ENCODE results near the gene INKA1. TPM values are rescaled to one million over a fixed set of nuclear protein-coding genes. Genes with fewer than 3 reads are reported as not detected.
A peak's percentile ranks its signal among the peaks of the same experiment; 100 is the strongest.
"Not testable (repeated sequence)": the region's sequence is repeated elsewhere in the genome, so short reads cannot be mapped to it uniquely, and the experiment has no call there.

The INKA1 gene
- total RNA-seq, 2 donors from 2014 or later: 0.92 to 5.2 TPM

GRCh38 chr3:49805897-49806701 lies 3.0 kb downstream of the INKA1 start:
- H3K27ac Mint-ChIP-seq: peak overlapping the region; percentile 79
- H3K36me3 Mint-ChIP-seq (ENCODE audit: low read depth): peaks cover 7% of the 10 kb centered on the region
- H3K27me3 Mint-ChIP-seq: peaks cover 16% of the 10 kb centered on the region
- H3K4me1 Mint-ChIP-seq: peaks cover 37% of the 10 kb centered on the region
- DNase-seq: no peak
- H3K9me3 ChIP-seq (ENCODE audit: control insufficient read depth, low read length, poor library complexity, severe bottlenecking): no peaks in the 10 kb centered on the region
- no peak for ATAC-seq
- no peak overlapping the region for H3K4me3 Mint-ChIP-seq

- Mint-ChIP-seq H3K27ac (peak overlapping the region; percentile 16), H3K4me1 (peaks cover 38% of the 10 kb centered on the region), H3K4me3 (peak overlapping the region; percentile 25), H3K27me3 (peaks cover 8% of the 10 kb centered on the region), H3K36me3 (ENCODE audit: low read depth) (peaks cover 8% of the 10 kb centered on the region)
- no peak for DNase-seq
- no peak for ATAC-seq
- H3K9me3 ChIP-seq (ENCODE audit: control insufficient read depth, low read length, poor library complexity, severe bottlenecking): no peaks in the 10 kb centered on the region
These were observed 3.8 kb downstream of the INKA1 start for GRCh38 chr3:49806850-49807249.

DNA sequence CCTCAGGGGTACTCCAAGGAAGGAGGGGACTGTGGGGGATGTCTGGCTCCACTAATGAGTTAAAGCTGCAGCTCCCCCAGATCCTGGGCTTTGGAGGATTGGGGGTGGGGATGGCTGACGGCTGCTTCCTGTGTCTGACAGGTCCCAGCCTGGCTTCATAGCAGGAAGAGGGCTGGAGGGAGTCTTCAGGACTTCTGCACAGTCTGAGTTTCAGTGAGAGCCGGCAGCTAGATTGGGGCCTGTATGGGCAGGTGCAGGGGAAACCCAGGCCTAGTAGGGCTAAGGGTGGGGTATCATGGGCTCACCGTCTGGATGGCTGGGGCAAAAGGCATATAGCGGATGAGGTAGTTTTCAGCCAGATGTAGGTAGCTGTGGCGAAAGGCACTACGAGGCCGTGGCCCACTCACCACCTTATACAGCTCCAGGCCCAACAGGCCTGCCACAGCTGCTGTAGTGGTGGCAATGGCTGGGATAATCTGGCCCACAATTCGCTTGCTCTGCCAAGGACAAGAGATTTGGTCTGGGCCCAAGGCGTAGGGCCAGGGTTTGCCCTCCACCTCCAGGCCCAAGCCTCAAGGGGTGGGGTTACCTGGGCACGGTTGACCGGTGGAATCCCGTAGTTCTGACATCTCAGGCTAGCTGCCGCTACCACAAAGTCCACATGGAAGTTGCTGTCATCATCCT lies 4.5 kb downstream of the INKA1 start:
- Mint-ChIP-seq H3K36me3 (ENCODE audit: low read depth) (peaks cover 7% of the 10 kb centered on the region), H3K27ac (peak overlapping the region; percentile 76), H3K4me1 (peaks cover 33% of the 10 kb centered on the region), H3K27me3 (peaks cover 1% of the 10 kb centered on the region), H3K4me3 (no peak overlapping the region)
- DNase-seq (no peak), ATAC-seq (no peak)
- H3K9me3 ChIP-seq (ENCODE audit: control insufficient read depth, low read length, poor library complexity, severe bottlenecking): no peaks in the 10 kb centered on the region

GRCh38 chr3:49812916-49813496 lies 9.9 kb downstream of the INKA1 start:
- peak overlapping the region; percentile 94 for H3K27ac Mint-ChIP-seq
- ATAC-seq (no peak), DNase-seq (no peak)
- H3K4me3 Mint-ChIP-seq: peak overlapping the region; percentile 93
- H3K4me1 Mint-ChIP-seq: peaks cover 23% of the 10 kb centered on the region
- H3K9me3 ChIP-seq (ENCODE audit: control insufficient read depth, low read length, poor library complexity, severe bottlenecking): no peaks in the 10 kb centered on the region
- H3K27me3 Mint-ChIP-seq: no peaks in the 10 kb centered on the region
- H3K36me3 Mint-ChIP-seq (ENCODE audit: low read depth): peaks cover 8% of the 10 kb centered on the region

- no peaks in the 10 kb centered on the region for H3K9me3 ChIP-seq (ENCODE audit: control insufficient read depth, low read length, poor library complexity, severe bottlenecking)
- DNase-seq: no peak
- ATAC-seq: peak; percentile 83
- H3K36me3 Mint-ChIP-seq (ENCODE audit: low read depth): peaks cover 8% of the 10 kb centered on the region
- H3K4me3 Mint-ChIP-seq: peak within 1 kb of the TSS; percentile 93
- peak within 1 kb of the TSS; percentile 94 for H3K27ac Mint-ChIP-seq
- peaks cover 19% of the 10 kb centered on the region for H3K4me1 Mint-ChIP-seq
- no peaks in the 10 kb centered on the region for H3K27me3 Mint-ChIP-seq
These were observed 10.6 kb downstream of the INKA1 start, which contains the start of gene UBA7 for GRCh38 chr3:49813497-49814174. Gene UBA7, minus strand, starts transcription at chr3:49813953. Its CDS starts 166 bp downstream, at chr3:49813787.

GRCh38 chr3:49823131-49823530 lies 20.1 kb downstream of the INKA1 start:
- H3K36me3 Mint-ChIP-seq (ENCODE audit: low read depth); H3K4me1 Mint-ChIP-seq; H3K9me3 ChIP-seq (ENCODE audit: control insufficient read depth, low read length, poor library complexity, severe bottlenecking); DNase-seq; ATAC-seq; H3K27me3 Mint-ChIP-seq; H3K4me3 Mint-ChIP-seq: not testable (repeated sequence)
- peak overlapping the region; percentile 49 for H3K27ac Mint-ChIP-seq

GRCh38 chr3:49826016-49826415 lies 23.0 kb downstream of the INKA1 start:
- Mint-ChIP-seq H3K36me3 (ENCODE audit: low read depth) (no peaks in the 10 kb centered on the region), H3K4me1 (no peaks in the 10 kb centered on the region), H3K4me3 (no peak overlapping the region), H3K27ac (no peak overlapping the region), H3K27me3 (no peaks in the 10 kb centered on the region)
- no peaks in the 10 kb centered on the region for H3K9me3 ChIP-seq (ENCODE audit: control insufficient read depth, low read length, poor library complexity, severe bottlenecking)
- DNase-seq: no peak
- ATAC-seq: no peak

- H3K27me3 Mint-ChIP-seq: no peaks in the 10 kb centered on the region
These were observed 28.3 kb downstream of the INKA1 start for GRCh38 chr3:49831341-49831740.

GRCh38 chr3:49839193-49839809 lies 36.2 kb downstream of the INKA1 start:
- DNase-seq (peak; percentile 60 to 70 (median 63)), ATAC-seq (peak; percentile 95)
- peaks cover 2% of the 10 kb centered on the region for H3K36me3 Mint-ChIP-seq (ENCODE audit: low read depth)
- no peak overlapping the region for H3K4me3 Mint-ChIP-seq
- no peaks in the 10 kb centered on the region for H3K9me3 ChIP-seq (ENCODE audit: control insufficient read depth, low read length, poor library complexity, severe bottlenecking)
- H3K27me3 Mint-ChIP-seq: no peaks in the 10 kb centered on the region
- H3K27ac Mint-ChIP-seq: no peak overlapping the region
- peaks cover 4% of the 10 kb centered on the region for H3K4me1 Mint-ChIP-seq

More at GRCh38 chr3:49831341-49831740, 28.3 kb downstream of the INKA1 start:
- ATAC-seq: no peak
- H3K4me3 Mint-ChIP-seq: no peak overlapping the region
- H3K36me3 Mint-ChIP-seq (ENCODE audit: low read depth): peaks cover 2% of the 10 kb centered on the region
- DNase-seq: no peak
- no peak overlapping the region for H3K27ac Mint-ChIP-seq
- no peaks in the 10 kb centered on the region for H3K9me3 ChIP-seq (ENCODE audit: control insufficient read depth, low read length, poor library complexity, severe bottlenecking)
- H3K4me1 Mint-ChIP-seq: no peaks in the 10 kb centered on the region

GRCh38 chr3:49840388-49840787 lies 37.3 kb downstream of the INKA1 start:
- no peaks in the 10 kb centered on the region for H3K9me3 ChIP-seq (ENCODE audit: control insufficient read depth, low read length, poor library complexity, severe bottlenecking)
- ATAC-seq (no peak), DNase-seq (no peak)
- Mint-ChIP-seq H3K27me3 (no peaks in the 10 kb centered on the region), H3K4me3 (no peak overlapping the region), H3K27ac (peak overlapping the region; percentile 6), H3K4me1 (peaks cover 4% of the 10 kb centered on the region), H3K36me3 (ENCODE audit: low read depth) (no peaks in the 10 kb centered on the region)

DNA sequence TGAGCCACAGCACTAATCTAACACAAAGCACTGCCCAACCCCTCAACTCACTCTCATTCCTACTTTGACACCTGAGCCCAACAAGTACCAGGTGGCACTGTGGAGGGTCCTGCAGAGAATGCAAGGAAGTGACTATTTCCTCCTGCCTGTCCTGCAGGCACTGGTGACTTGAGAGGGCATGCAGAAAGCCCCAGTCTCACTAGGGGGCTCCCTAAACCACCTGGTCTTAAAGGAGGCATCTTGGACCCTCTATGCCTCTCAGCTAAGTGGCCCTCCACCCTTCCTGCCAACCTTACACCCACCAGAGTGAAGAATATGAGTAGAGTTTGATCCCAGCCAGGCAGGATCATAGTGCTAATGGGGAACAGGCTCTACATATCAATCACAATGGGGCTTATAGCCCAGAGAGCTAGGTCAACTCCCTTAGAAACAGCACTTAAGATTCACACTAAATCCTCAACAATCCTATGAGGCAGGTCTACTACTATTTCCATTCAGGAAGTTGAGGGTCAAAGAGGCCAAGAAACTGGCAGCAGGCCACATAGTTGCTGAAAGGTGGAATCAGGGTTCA lies 38.1 kb downstream of the INKA1 start:
- no peaks in the 10 kb centered on the region for H3K9me3 ChIP-seq (ENCODE audit: control insufficient read depth, low read length, poor library complexity, severe bottlenecking)
- no peak for DNase-seq
- H3K4me3 Mint-ChIP-seq: no peak overlapping the region

GRCh38 chr3:49841806-49842205 lies 38.7 kb downstream of the INKA1 start:
- Mint-ChIP-seq H3K27ac (no peak overlapping the region), H3K4me1 (peaks cover 4% of the 10 kb centered on the region), H3K27me3 (no peaks in the 10 kb centered on the region), H3K36me3 (ENCODE audit: low read depth) (no peaks in the 10 kb centered on the region), H3K4me3 (no peak overlapping the region)
- no peak for DNase-seq
- no peaks in the 10 kb centered on the region for H3K9me3 ChIP-seq (ENCODE audit: control insufficient read depth, low read length, poor library complexity, severe bottlenecking)
- ATAC-seq: no peak

More for the DNA sequence above, 38.1 kb downstream of the INKA1 start:
- no peaks in the 10 kb centered on the region for H3K36me3 Mint-ChIP-seq (ENCODE audit: low read depth)
- H3K27me3 Mint-ChIP-seq: no peaks in the 10 kb centered on the region
- no peak for ATAC-seq
- no peak overlapping the region for H3K27ac Mint-ChIP-seq
- H3K4me1 Mint-ChIP-seq: peaks cover 4% of the 10 kb centered on the region
